GM19099 (cell line): ENCODE results near the gene THOC6.

Experiments
- POLR2A ChIP-seq: IDR thresholded peaks from 3 replicates; pipeline ENCODE4 v1.6.1; 2011; ENCODE audit warnings: low read depth; ENCODE audit not compliant: insufficient read length; ENCODE audit errors: extremely low read depth

Gene THOC6

DNA sequence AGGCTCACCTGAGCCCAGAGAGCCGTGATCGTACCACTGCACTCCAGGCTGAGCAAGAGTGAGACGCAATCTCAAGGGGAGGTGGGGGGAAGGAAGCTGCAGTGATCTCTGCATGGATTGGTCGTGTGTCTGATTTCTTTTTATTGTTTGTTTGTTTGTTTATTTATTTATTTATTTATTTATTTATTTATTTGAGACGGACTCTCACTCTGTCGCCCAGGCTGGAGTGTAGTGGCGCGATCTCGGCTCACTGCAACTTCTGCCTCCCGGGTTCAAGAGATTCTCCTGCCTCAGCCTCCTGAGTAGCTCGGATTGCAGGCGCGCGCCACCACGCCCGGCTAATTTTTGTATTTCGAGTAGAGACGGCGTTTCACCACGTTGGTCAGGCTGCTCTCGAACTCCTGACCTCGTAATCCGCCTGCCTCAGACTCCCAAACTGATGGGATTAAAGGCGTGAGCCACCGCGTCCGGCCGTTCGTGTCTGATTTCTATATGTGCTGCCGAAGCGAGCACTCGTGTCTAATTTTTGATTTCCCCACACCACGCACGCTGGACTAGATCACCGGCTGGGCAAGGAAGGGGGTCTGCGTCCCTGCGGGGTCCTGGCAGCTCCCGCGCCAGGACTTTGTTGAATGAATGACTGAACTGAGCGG is 4.1 kb upstream of the THOC6 start:
- no peak for TF ChIP-seq POLR2A

DNA sequence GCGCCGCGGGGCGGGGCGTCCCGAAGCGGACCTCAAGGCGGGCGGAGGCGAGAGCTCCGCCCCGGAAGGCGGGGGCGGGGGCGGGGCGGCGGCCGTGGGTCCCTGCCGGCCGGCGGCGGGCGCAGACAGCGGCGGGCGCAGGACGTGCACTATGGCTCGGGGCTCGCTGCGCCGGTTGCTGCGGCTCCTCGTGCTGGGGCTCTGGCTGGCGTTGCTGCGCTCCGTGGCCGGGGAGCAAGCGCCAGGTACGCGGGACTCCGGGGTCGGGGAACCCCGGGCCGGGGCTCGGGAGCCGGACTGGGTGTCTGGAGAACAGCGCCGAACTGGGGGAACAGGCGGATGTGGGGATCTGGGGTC is 3.6 kb upstream of the THOC6 start, which contains the start of gene TNFRSF12A:
TSS of gene TNFRSF12A (plus strand) at position 122 of the 357 bp plus-strand sequence. CDS start at position 152, 30 bp downstream.
- peak; percentile 81 for TF ChIP-seq POLR2A

DNA sequence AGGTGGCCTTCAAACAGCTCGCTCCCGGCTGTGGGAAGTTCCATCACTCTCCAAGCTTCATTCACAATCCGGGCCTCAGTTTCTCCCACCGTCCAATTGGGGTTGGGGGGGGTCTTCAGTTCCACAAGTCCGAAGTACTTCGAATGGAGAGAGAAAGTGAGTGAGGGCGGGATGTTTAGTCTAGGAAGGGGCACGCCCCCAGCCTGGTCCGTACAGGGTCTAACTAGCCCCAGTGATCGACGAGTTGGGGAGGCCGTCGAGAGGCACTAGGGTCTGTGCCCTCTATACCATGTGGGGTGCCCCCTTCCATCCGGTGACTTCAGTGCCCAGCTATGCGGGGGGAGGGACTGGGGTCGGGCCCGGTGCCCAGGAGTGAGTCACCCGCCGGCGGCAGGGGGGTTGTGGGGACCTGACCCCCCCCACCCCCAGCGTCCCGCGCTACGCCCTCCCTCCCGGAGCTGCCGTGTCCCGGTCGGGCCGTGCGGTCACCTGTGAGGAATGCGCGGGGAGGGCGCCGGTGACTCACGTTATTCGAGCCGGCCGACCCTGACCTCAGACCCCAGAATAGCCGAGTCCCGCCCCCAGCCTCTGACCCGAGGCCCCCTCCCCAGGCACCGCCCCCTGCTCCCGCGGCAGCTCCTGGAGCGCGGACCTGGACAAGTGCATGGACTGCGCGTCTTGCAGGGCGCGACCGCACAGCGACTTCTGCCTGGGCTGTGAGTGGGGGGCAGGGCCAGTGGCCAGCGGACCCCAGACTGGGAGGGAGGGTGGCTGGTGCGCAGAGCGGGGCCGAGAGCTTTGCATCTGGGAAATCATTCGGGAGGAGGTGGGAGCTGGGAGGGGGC is 3.0 kb upstream of the THOC6 start:
- TF ChIP-seq POLR2A = no peak

DNA sequence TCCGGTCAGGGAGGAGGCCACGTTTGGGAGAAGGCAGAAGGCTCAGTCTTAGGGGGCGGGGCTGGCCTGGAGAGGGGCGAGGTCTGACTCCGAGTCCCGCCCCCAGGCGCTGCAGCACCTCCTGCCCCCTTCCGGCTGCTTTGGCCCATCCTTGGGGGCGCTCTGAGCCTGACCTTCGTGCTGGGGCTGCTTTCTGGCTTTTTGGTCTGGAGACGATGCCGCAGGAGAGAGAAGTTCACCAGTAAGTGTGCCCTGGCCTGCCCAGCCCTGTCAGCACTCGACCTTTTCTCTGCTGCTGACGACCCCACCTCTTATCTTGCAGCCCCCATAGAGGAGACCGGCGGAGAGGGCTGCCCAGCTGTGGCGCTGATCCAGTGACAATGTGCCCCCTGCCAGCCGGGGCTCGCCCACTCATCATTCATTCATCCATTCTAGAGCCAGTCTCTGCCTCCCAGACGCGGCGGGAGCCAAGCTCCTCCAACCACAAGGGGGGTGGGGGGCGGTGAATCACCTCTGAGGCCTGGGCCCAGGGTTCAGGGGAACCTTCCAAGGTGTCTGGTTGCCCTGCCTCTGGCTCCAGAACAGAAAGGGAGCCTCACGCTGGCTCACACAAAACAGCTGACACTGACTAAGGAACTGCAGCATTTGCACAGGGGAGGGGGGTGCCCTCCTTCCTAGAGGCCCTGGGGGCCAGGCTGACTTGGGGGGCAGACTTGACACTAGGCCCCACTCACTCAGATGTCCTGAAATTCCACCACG is 2.2 kb upstream of the THOC6 start:
- TF ChIP-seq POLR2A = no peak

DNA sequence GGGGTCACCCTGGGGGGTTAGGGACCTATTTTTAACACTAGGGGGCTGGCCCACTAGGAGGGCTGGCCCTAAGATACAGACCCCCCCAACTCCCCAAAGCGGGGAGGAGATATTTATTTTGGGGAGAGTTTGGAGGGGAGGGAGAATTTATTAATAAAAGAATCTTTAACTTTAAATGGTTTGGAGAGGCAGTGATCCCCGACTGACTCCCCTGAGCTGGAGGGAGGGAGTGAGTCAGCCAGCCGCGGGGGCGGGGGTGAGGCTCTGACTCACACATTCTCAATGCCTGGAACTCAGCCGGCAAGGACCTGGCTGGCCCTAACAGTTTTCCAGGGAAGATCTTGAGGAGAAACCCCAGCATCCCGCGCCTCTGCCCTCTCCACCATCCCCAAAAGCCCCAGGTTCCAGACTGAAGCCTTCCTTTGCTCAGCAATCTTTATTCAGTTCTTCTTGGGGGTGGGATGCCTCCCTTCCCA is 1.6 kb upstream of the THOC6 start:
- no peak for TF ChIP-seq POLR2A

DNA sequence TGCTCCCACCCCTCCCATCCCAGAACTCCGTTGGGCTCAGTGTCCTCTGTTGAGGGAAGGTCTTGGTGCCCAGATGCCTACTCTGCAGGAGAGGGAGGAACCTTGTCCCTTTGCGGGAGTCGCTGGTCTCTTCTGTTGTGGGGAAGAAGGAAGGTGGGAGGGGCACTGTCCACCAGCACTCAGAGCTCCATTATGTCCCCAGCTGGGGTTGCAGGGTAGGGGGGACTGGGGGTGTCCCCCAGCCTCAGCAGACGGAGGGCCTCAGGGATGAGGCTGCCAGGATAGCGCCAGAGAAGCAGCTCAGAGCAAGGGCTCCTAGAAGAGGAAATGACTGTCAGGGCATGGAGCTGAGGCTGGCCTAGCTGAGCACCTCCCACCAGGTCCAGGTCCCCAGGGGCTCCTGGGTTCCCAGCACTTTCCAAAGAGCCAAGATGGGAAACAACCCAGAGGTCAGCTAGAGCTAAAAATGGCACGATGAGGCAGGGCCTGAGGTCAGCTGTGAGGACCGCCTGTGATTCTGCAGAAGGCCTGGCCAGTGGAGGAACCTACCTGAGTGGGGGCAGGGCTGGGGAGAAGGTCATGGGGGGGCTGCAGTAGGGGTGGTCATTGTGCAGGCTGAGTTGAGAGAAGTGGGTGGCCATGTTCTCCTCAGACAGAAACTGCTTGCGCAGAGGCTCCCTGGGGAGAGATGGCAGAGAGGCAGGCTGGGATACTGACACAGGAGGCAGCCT is 986 bp upstream of the THOC6 start:
- TF ChIP-seq POLR2A = no peak

DNA sequence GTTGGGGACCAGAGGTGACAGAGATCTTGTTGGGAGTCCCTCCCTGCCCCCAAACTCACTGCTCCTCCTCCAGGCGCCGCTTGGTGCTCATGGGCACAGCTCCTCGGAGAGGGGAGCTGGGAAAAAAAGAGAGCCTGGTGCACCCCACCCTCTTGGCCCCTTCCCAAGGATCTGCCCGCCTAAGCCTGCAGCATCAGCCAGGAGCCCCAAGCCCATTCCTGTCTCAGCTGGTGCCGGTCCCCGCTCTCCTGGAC is 493 bp upstream of the THOC6 start:
- TF ChIP-seq POLR2A = no peak

DNA sequence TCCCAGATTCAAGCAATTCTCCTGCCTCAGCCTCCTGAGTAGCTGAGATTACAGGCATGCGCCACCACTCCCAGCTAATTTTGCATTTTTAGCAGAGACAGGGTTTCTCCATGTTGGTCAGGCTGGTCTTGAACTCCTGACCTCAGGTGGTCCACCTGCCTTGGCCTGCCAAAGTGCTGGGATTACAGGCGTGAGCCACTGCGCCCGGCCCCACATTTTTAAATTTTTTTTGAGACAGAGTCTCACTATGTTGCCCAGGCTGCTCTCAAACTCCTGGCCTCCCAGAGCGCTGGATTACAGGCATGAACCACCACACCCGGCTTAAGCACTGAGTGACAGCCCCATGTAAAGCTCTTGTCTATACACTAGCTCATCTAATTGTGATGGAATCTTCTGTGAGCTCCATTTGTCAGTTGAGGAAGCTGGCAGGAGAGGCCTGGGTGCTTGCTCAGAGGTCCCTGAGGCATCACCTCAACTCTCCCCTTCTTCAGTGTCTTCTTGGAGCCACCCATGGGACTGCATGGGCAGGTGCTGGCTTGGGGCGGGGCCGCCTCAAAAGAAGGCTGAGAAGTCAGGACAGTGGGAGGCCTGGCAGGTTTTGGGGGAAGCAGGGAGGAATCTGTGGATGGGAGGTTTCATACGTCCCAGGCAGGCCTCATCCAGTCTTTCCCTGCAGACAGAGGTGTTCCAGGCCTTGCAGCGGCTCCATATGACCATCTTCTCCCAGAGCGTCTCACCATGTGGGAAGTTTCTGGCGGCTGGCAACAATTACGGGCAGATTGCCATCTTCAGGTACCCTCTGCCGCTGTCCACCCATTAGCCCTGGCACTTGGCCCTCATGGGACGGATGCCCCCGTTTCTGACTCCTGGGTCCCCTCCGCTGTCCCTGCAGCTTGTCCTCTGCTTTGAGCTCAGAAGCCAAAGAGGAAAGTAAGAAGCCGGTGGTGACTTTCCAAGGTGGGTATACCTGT is 1.5 kb downstream of the THOC6 start:
- no peak for TF ChIP-seq POLR2A

DNA sequence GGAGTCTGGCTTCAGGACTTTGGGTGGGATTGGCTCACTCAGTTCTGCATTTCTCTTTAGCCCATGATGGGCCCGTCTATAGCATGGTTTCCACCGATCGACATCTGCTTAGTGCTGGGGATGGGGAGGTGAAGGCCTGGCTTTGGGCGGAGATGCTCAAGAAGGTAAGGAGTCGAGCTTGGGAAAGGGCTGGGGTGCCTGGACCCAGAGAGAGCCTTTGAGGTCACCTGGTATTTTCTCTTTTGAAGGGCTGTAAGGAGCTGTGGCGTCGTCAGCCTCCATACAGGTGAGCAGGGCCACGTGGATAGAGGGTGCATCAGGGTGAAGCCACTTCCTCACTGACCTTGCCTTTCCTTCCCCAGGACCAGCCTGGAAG is 2.2 kb downstream of the THOC6 start:
- no peak for TF ChIP-seq POLR2A

DNA sequence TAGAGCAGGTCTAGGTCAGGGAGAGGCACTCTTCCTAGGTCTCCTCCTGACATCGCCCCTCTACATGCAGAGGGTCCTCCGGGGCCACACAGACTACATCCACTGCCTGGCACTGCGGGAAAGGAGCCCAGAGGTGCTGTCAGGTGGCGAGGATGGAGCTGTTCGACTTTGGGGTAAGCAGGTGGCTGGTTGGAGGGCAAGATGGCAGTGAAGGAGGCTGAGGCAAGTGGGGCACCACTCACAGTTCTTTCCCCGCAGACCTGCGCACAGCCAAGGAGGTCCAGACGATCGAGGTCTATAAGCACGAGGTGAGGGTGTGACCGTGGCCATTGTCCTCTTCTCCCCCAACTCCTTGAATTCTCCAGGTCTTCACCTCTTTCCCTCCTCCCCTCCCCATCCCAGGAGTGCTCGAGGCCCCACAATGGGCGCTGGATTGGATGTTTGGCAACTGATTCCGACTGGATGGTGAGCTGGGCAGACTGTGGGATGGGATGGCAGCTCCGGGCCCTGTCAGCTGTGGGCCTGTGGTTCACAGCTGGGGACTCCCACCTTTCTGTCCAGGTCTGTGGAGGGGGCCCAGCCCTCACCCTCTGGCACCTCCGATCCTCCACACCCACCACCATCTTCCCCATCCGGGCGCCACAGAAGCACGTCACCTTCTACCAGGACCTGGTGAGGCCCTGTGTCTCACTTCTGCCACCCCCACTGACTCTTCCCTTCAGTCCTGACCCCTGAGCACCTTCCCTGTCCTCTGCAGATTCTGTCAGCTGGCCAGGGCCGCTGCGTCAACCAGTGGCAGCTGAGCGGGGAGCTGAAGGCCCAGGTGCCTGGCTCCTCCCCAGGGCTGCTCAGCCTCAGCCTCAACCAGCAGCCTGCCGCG is 3.0 kb downstream of the THOC6 start:
- no peak for TF ChIP-seq POLR2A

DNA sequence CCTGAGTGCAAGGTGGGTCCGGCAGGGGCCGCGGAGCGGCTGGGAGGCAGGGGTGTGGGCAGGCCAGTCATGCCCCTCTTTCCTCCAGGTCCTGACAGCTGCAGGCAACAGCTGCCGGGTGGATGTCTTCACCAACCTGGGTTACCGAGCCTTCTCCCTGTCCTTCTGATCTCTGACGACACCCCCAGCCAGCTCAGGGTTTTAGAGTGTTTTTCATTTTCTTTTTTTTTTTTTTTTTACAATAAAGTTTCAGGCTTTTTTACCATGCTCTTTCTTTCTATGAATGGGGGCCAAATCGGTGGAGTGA is 3.6 kb downstream of the THOC6 start:
- TF ChIP-seq POLR2A = no peak

DNA sequence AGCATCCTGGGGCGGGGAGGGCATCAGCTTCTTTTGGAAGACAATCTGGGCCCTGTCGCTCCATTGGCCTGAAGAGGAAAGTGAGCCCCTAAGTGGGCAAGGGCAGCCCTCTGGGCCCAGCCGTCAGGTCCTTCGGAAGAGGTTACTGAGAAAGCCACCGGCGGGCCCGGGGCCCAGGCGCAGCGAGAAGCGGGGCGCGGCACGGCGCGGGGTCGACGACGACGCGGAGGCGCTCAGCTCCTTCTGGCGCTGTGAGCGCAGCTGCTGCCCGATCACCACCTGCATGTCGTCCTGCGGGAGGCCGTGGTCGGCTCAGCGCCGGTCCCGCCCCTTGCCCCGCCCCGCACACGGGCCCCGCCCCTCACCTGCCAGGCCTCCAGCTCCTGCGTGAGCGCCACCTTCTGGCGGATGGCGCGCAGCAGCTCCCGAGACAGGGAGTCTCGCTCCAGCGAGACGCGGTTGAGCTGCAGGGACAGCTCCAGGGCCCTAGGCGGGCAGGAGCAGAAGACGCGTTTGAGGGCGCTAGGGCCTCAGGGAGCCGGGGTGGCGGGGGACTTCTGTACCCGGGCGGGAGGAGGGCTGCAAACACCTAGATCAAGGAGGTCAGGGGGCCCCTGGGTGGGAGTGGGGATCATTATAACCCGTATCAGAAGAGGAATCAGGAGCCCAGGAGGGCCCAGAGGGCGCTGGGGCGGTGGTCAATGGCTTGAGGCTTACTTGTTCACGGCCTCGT is 4.3 kb downstream of the THOC6 start:
- TF ChIP-seq POLR2A = peak; percentile 30

DNA sequence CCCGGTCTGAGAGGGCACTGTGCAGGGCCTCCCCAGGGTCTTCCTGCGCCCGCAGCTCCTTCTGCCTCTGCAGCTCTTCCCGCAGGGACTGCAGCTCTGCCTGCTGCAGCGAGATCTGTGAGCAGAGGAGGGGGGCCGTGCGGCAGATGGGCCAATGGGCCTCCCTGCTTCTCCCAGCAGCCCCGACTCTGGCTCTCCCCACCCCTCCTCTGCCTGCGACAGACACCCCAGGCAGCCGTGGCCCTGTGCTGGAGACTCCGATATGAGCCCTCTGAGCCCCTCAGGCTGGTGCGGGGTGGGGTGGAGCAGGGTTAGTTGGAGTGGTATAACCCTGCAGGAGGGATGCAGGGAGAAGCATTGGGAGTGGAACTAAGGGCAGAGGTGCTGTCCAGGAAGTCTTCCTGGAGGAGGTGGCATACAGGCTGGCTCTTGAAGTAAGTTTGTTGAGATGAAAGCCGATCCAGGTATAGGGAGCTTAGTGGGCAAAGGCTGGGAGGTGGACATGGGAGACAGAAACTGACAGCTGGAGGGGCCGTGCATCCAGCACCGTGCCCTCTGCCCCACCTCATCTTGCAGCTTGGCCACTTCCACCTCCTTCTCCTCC is 5.0 kb downstream of the THOC6 start:
- TF ChIP-seq POLR2A = no peak
